OCI-LY7 (cell line): ENCODE measurements around the gene MAP2K7.

Experiments
- EZH2phosphoT487 ChIP-seq: fragments of 200-600 bp; sonication (generic); IDR thresholded peaks from 2 replicates; pipeline ENCODE4 v1.6.1; 2018; ENCODE audit warnings: low read depth, borderline replicate concordance, mild to moderate bottlenecking, mixed run types, antibody characterized with exemption, low read length, moderate library complexity, mixed read lengths
- TF ChIP-seq, protein P1 (sequence below): fragments of 200-600 bp; sonication (generic); conservative IDR thresholded peaks from 2 replicates; pipeline ENCODE4 v1.5.1; 2014; ENCODE audit warnings: mild to moderate bottlenecking, antibody characterized with exemption, low read length, moderate library complexity, mixed read lengths

DNA sequence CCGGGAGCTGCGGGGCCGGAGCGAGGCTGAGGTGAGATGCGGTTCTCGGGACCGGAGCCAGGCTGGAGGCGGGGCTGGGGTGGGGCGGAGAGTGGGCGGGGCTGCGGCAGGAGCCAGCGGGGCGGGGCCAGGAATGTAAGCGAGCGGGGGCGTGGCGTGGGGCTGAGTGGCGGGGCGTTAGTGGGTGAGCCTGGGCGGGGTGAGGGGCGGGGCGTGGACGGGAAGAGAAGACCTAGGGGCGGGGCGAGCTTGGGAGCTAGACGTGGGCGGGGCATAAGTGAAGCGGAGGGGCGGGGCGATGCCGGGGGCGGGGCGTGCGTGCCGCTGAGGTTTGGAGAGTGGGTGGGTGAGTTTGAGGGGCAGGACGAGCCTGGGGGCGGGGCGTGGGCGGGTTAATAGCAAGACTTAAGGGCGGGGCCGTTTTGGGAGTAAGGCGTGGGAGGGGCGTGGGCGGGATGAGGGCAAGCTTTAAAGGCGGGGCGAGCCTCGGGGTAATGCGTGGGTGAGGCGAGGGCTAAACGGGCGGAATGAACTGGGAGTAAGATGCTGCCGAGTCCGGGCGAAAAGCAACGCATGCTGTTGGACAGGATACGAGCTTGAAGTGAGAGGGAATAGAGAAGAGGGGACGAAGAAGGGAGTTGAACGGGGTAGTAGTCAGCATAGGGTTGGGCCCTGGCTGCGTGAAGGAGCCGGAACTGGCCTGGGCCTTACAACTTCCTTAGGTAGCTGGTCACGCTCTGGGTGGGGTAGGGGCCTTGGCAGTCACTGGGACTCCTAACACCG, 17.0 kb downstream of the MAP2K7 start:
- TF ChIP-seq, protein P1, sequence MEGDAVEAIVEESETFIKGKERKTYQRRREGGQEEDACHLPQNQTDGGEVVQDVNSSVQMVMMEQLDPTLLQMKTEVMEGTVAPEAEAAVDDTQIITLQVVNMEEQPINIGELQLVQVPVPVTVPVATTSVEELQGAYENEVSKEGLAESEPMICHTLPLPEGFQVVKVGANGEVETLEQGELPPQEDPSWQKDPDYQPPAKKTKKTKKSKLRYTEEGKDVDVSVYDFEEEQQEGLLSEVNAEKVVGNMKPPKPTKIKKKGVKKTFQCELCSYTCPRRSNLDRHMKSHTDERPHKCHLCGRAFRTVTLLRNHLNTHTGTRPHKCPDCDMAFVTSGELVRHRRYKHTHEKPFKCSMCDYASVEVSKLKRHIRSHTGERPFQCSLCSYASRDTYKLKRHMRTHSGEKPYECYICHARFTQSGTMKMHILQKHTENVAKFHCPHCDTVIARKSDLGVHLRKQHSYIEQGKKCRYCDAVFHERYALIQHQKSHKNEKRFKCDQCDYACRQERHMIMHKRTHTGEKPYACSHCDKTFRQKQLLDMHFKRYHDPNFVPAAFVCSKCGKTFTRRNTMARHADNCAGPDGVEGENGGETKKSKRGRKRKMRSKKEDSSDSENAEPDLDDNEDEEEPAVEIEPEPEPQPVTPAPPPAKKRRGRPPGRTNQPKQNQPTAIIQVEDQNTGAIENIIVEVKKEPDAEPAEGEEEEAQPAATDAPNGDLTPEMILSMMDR = no peak
- TF ChIP-seq EZH2phosphoT487 = no peak
